Hematopoietic multipotent progenitor cell treated with erythropoietin and hydrocortisone succinate and interleukin-3 and kit ligand, for 6 days (in vitro differentiated cells): Measurements from ENCODE around the gene PITPNB.

ENCODE experiments used
- DNase-seq: peaks from one replicate; pipeline ENCODE4 v3.0.0-alpha.2; 2015

PITPNB gene

DNA sequence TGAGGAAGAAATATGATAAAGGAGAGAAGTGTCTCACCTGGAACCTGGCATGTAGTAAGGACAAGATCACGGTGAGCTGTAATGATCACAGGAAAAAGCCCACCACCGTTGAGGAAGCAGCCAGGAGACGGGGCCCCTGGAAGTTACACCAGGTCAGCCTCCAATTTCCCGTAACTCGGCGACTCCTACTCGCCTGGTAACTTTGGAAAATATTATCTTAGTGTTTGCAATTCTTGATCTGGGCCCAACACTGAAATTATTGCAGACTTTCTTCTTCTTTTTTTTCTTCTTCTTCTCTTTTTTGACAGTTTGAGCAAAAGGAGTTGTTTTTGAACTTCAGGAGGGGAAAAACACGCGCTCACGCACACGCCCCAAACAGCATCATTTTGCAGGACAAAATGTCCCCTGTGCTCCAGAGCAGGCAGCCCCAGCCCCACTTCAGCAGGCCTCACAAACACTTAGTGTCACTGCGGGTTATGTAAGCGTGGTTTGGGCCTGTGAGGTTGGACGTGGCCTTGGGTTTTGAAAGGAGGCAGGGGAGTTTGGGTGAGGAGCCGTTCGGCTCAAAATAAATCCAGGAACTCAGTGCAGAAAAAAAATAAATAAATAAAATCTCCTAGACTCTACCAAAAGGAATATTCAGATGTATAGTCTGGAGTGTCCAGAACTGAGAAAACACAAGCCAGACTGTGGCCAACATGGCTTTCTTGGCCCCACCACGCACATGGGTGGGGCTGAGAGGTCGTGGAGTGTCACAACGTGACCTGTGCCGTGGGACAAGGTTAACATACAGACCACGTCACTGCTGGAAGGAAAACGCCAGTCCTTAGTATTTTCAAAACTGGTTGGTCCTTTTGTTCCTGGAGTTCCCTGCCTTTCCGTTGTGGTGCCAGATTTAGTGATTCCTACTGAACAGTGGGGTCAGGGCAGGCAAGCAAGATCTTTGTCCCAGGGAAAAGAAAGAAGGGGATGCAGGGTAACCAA lies 91.2 kb downstream of the PITPNB start:
- no peak for DNase-seq

DNA sequence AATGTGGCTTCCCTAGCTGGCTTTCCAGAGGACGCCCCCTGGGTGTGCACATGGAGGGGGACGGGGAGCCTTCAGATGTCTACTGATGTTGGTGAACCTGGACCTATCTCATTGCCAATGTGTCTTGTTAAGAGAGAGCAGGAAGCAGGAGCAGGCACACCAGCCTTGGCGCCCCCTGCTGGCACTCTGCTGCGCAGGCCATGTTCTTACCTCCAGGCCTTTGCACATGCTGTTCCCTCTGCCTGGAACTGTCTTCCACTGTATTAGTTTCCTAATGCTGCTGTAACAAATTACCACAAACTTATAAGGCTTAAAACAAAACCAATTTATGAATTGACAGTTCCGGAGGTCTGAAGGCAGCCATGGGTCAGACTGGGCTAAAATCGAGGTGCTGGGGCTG lies 93.9 kb downstream of the PITPNB start:
- peak; percentile 42 for DNase-seq

DNA sequence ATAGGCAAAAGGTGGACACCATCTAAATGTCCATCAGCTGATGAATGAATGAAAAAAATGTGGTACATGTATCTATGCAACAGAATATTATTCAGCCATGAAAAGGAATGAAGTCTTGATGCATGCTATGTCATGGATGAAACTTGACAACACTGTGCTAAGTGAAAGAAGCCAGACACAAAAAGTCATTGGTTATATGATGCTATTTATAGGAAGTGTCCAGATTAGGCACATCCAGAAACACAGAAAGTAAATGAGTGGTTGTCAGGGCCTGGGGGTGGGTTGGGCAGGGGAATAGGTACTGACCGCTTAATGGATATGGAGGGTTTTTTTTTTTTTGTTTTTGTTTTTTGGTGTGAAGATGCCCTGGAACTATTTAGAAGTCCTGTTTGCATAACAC lies 95.8 kb downstream of the PITPNB start:
- no peak for DNase-seq

DNA sequence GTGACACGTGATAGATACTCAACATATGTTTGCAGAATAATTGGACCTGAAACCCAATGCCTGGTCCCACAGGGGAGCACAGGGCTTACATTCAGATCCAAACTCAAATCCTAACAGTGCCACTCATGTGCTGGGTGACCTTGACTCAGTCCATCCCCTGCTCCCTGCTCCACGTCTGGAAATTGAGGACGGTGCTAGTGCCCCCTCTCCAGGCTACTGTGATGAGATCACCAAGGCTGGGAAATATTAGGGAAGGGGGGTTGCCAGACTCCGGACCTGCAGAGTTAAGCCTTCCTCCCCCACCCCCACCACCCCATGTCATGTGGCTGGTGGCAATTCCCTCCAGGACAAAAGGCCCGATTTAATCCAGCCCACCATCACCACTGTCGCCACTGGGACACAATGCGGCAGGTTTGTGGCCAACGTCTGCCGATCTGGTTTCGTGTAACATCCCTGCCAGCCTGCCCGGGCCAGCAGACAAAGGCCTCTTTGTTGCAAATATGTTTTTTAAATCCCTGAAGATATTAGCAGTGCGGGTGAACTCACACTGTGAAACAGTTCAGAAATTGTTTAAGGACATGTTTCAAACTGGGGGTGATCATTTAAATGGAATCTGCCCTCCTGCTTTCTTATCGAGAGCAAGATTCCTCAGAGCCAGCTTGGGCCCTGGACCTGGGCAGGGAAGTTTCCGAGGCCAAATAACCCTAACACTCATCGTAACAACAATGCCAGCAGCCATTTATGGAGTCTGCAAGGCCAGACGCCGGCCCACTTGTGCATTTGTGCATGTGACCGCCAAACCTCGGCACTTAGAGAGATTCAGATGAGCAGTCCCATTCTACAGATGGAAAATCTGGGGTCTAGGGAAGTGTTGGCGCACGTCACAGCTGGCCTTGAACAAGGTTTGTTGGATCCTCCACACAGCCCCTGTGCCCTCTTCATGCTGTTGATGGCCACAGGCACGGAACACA lies 97.9 kb downstream of the PITPNB start:
- no peak for DNase-seq

DNA sequence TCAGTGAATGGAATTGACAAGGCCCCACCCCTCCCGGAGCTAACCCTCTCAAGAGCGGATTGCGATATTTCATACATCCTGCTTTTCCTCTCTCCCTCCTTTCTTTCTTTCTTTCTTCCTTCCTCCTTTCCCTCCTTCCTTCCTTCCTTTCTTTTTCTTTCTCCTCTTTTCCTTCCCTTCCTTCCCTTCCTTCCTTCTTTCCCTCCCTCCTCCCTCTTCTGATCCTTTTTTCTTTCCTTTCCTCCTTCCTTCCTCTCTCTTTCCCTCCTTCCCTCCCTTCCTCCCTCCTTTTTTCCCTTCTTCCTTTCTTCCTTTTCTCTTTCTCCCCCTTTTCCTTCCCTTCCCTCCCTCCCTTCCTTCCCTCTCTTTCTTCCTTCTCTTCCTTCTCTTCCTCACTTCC lies 102.5 kb downstream of the PITPNB start:
- DNase-seq: no peak

DNA sequence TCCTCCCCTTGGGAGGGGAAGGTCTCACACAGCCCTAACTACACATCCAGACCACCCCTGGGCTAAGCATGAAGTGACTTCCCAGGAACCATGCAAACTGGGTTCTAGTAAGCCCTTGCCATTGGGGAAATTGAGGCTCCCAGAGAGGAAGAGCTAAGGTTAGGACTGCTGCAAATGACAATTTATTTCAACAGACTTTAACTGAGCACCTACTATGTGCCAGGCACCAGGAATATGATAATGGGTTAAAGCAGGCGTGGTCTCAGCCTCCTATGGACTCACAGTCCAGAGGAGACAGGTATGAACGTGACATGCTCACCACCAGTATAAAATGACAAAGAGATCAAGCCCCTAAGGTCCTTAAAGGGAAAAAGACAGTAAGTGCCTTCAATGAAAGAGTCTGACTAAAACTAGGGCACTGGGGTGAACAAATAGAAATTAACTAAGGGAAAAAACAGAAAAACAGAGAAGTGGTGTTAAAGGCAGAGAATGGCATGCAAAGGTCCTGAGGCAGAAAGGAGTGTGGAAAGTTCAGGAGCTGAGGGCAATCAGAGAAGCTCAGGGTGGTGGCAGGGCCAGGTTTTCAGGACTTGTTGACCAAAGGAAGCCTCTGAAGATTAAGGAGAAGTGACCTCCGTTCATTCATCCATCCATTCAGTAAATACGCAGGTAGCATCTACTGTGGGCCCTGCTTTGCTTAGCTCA lies 103.1 kb downstream of the PITPNB start:
- DNase-seq: no peak

DNA sequence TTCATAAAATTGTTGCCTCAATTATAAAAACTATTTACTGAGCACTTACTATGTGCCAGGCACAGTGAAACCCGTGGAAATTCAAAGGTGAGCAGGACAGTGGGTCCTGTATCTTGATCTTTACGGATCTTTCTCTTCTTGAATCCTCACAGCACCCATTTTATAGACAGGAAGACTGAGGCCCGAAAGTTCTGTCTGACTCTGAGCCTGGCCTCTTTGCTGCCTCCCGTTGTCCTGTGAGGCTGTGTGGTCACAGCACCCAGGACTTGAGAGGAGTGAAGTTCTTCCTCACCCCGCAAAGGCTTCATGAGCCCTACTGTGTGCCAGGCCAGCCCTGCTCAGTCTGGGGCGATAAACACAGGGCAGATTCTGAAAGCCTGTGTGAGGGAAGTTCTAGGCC lies 104.1 kb downstream of the PITPNB start:
- DNase-seq: no peak

DNA sequence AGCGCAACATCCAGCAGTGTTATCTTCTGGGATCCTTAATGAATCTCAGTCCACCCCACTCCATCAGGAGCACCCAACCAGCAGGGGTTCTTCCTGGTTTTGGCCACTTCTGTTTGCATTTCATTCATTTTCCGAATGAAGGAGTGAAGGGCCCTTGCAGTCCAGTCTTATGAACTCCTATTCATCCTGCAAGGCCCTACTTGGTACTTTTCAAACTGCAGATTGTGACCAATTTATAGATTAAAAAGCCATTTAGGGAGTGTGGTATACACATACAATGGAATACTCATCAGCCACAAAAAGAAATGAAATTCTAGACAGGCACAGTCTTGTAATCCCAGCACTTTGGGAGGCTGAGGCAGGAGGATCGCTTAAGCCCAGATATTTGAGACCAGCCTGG lies 107.3 kb downstream of the PITPNB start:
- DNase-seq: no peak

DNA sequence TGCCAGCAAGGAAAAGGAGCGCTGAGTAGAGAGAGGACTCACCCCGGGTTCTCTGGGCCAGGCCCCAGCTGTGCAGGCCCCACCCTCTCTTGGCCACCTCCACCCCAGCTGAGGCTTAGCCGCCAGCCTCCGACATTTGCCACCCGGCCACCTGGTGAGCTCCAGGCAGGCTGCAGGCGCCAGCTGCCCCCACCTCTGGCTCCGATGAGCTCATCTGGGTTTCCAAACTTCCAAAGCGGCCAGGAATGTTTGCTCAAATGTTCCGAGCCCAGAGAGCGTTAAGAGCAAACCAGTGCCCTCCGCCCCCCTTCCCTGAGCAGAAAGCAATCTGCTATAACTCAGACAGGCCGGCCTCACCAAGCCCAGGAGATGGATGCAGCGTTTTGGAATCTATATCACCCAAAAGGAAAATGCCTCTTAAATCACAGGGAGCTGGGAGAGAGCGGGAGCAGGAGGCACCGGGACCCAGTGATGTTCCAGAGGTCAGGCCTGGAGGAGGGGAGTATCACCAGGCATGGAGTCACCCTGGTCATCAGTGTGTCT lies 108.4 kb downstream of the PITPNB start:
- no peak for DNase-seq

DNA sequence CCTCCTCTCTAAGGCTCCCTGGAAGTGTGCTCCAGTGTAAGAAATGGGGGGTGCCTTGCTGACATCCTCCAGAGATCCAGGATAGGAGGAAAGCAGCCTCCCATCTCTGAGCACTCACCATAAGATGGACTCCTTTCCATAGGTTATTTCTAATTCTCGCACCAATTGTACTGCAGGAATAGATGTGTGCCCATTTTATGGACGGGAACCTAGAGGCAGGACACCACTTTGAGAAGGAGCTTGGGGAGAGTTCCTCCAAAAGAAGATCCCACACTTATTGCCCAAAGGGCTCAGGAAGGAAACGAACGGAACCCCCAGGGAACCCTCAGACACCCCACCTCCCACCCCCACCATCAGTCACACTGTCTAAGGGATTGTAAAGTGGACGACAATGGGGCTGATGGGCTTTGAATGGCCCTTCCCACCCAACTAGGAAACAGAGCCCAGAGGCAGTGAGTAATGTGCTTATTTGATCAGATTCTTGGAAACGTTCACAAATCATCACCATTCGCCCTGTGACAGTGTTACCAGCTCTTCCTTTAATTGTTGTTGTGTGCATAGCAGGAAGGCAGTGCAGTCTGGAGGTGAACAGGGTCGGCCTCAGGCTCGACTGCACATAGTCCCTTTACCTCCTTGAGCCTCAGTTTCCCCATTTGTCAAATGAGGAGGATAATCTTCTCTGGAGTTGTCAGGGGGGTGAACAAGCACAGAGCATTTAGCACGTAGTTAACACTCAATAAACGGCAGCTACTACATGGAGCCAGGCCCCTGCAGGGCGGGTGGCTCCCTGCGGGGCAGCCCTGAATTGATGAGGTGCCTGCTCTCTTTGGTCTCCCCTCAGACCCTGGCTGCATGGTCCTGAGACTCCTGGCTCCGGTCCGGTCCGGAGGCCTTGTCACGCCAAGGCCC lies 109.1 kb downstream of the PITPNB start:
- no peak for DNase-seq

DNA sequence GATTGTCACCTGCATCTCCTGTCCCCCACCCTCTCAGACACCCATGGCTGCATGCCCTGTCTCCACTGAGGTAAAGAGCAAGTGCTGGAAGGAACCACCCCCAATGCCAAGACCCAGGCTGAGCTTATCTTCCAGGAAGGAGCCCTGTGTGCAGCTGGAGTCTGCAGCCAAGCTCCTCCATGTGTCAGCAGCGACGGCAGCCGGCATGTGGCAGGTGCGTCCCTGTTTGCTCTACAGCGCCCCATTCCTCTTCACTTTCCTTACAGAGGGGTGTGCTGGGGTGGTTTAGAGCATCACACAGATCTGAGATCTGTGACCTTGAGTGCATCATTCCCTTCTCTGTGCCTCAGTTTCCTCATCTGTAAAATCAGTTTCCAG lies 109.8 kb downstream of the PITPNB start:
- peak; percentile 17 for DNase-seq

DNA sequence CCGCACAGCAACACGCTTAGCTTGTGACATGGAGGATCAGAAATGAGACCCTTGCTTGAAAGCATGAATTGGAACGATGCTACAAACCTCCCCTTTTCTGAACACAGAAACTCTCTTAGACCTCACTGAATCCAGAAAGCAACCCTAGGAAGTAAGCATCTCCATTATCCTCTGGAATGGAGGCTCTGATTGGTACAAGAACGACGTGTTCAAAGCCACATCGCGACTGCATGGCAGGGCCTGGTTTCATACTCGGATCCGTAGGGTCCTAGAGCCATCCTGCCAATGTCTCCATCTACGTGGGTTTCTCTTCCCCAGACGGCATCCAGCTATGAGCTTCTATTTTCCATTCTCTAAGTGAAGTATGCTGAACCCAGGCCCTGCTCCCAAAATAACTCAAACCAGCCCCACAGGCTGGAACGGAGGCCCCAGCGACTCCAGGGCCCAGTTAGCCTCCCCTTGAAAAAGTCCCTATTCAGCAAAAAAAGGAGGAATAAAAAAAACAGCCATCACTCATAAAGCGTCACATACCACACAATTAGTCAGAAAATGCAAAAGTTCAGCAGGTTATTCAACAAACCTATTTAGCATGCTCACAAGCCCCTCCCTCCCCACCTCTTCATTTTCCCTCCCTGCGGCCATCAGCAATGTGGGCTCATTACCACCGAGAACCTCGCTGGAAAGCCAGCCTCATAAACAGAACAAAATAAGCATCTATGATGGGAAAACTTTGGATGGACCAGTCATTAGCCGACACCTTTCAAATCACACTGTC lies 110.4 kb downstream of the PITPNB start:
- no peak for DNase-seq

DNA sequence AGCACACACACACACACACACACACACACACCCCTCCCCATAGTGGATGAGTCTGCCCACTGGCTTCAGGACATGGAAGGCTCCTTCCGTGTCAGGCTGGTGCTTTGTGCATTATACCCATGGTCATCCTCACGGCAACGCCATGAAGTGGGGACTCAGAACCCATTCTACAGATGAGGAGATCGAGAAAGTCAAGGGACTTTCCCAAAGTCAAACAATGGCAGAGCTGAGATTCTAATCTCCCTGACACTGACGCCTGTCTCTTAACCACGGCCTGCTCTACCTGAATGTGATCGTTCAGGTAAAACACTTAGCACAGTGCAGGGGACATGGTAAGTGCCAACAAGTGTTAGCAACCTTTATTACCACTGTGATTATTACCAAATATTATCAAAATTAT lies 113.2 kb downstream of the PITPNB start:
- no peak for DNase-seq

DNA sequence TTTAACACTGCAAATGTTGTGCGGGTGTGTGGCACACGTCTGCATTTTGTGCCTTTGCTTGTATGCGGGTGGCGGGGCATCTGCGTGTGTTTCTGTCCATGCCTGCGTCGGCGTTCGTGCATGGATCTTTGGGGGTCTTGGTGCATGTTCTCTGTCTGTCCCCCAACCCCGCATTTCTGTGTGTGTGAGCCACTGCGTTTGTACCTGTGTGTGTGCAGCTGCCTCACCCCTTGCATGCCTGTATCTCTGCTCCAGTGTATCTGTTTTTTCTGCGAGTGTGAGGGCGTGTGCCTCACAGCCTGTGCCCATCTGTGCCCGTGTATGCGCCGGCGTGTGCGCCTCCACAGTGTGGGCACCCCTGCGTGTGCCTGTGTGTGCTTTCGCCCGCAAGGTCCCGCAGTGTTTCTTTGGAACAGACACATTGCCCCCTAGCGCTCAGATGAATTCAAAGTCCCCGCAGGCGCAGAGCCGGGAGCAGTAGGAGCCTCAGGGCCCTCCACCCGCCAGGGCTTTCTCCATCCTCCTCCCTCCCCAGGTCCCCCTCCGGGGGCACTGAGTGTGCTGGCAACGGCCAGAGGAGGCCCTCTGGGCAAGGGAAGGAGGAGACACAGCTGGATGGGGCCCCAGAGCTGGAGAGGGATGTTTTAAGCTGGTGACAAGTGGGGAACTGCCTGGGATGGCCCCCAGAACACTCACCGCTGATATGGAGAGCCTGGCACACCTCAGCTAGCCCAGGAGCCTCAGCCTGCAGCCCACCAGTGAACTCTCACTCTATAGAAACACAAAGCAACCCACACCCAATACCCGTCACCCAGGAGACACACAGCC lies 114.4 kb downstream of the PITPNB start:
- DNase-seq: peak; percentile 87

DNA sequence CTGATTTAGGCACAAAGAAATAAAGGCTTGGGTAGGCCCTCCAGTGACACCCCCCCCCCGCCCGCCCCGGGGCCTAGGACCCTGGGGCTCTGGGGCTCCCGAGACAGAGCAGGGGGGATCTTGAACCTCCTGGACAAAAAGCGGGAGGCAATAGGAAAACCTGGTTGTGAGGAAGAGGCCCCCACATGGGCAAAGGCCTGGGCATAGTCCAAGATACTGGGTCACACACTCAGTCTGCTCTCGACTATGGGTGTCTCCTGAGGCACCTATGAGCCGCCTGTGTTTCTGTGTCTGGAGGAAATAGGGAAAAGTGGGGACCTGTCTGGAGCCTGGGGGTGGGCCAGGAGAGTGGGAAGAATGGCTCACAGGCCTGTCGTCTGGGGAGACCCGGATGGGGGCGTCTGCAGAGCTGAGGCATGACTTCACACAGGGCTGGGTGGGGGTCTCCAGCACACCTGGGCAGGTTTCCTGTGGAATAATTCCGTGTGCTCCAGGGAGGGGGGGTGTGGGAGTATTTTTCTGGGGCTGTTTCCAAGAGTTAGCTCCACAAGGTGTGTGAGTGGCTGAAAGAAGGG lies 115.1 kb downstream of the PITPNB start:
- no peak for DNase-seq

DNA sequence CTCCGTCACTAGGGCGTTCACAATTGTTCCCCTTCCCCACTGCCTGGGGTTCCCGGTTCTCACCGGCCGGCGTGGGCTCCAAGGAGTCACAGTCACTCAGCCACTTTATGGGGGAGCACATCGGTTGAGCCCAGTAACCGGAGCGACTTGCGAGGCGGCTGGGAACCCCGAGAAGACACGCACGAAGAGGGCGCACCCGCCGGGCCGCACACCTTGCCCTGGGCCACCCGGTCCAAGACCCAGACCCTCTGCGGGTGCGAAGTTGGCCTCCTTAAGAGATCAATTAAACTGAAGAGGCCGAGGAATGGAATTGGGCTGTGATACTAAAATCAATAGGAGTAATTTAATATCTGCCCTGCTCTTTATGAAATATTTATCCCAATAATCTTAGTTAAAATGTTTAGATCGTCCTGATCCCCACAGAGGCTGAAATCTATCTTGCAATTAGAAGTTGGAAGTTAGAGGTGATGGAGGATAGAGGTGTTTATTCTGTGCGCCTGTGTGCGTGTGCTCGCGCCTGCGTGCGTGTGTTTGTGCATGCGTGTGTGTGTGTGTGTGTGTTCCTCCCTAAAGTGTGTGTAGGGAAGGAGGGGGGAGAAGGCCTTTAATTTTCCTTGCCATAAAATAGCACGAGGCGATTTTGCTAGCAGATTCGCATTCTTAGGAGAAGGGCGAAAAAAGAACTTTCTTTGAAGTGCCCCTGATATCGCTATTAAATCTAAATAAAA lies 116.5 kb downstream of the PITPNB start:
- no peak for DNase-seq
